Trophoblast cell (in vitro differentiated cells and primary cell): ENCODE results near the gene OPRM1.
A peak's percentile ranks its signal among the peaks of the same experiment; 100 is the strongest.
"Not testable (repeated sequence)": the region's sequence is repeated elsewhere in the genome, so short reads cannot be mapped to it uniquely, and the experiment has no call there.

Experiments
- DNase-seq, 2 donors: peaks; one replicate each; pipeline ENCODE4 v3.0.0-alpha.2; 2016
- H2AFZ ChIP-seq: 2 replicates; pipeline ENCODE4 v1.6.1; 2013; ENCODE audit warnings: low read length, moderate library complexity, mild to moderate bottlenecking; ENCODE audit not compliant: insufficient read depth, poor library complexity
- H2AK5ac ChIP-seq: 2 replicates; pipeline ENCODE4 v1.6.1; 2013; ENCODE audit warnings: mild to moderate bottlenecking, low read length
- H2BK120ac ChIP-seq: 2 replicates; pipeline ENCODE4 v1.6.1; 2013; ENCODE audit warnings: low read length, mild to moderate bottlenecking, moderate library complexity; ENCODE audit not compliant: insufficient read depth, poor library complexity
- H2BK12ac ChIP-seq: 2 replicates; pipeline ENCODE4 v1.6.1; 2013; ENCODE audit warnings: mild to moderate bottlenecking, low read length, moderate library complexity
- H2BK5ac ChIP-seq: 2 replicates; pipeline ENCODE4 v1.6.1; 2013; ENCODE audit warnings: low read length, low read depth, moderate library complexity, mild to moderate bottlenecking; ENCODE audit not compliant: poor library complexity
- H3K14ac ChIP-seq: 2 replicates; pipeline ENCODE4 v1.6.1; 2013; ENCODE audit warnings: mild to moderate bottlenecking, low read length
- H3K18ac ChIP-seq: 2 replicates; pipeline ENCODE4 v1.6.1; 2013; ENCODE audit warnings: mild to moderate bottlenecking, low read length
- H3K23ac ChIP-seq: 2 replicates; pipeline ENCODE4 v1.6.1; 2013; ENCODE audit warnings: low read length
- H3K27ac ChIP-seq: 2 replicates; pipeline ENCODE4 v1.5.1; 2013; ENCODE audit warnings: low read depth, mild to moderate bottlenecking, inconsistent platforms, low read length, moderate library complexity
- H3K27me3 ChIP-seq: 2 replicates; pipeline ENCODE4 v1.6.1; 2013; ENCODE audit warnings: inconsistent platforms, mild to moderate bottlenecking, low read length, moderate library complexity; ENCODE audit not compliant: insufficient read depth
- H3K36me3 ChIP-seq, 2 experiments: 1 replicate in 1 of 2; 2 replicates in 1 of 2; pipeline ENCODE4 v1.6.1; 2013; ENCODE audit warnings: low read length in 2 of 2, mild to moderate bottlenecking in 2 of 2, moderate library complexity in 1 of 2; ENCODE audit not compliant: insufficient read depth in 2 of 2, control insufficient read depth in 1 of 2
- H3K4ac ChIP-seq: 2 replicates; pipeline ENCODE4 v1.6.1; 2013; ENCODE audit warnings: low read depth, mild to moderate bottlenecking, low read length, moderate library complexity
- H3K4me1 ChIP-seq, 2 experiments: 1 replicate in 1 of 2; 2 replicates in 1 of 2; pipeline ENCODE4 v1.6.1; 2013; ENCODE audit warnings: low read length in 2 of 2, mild to moderate bottlenecking in 2 of 2, moderate library complexity in 1 of 2; ENCODE audit not compliant: insufficient read depth in 2 of 2, control insufficient read depth in 1 of 2
- H3K4me2 ChIP-seq: 2 replicates; pipeline ENCODE4 v1.6.1; 2013; ENCODE audit warnings: inconsistent platforms, mild to moderate bottlenecking, low read length, moderate library complexity
- H3K4me3 ChIP-seq: 2 replicates; pipeline ENCODE4 v1.5.1; 2013; ENCODE audit warnings: mild to moderate bottlenecking, low read depth, low read length, inconsistent platforms
- H3K79me1 ChIP-seq: one replicate; pipeline ENCODE4 v1.6.1; 2013; ENCODE audit warnings: low read length
- H3K79me2 ChIP-seq: 2 replicates; pipeline ENCODE4 v1.6.1; 2013; ENCODE audit warnings: low read length, mild to moderate bottlenecking; ENCODE audit not compliant: control insufficient read depth, insufficient read depth, poor library complexity
- H3K9ac ChIP-seq: 2 replicates; pipeline ENCODE4 v1.6.1; 2013; ENCODE audit warnings: mild to moderate bottlenecking, low read length
- H3K9me3 ChIP-seq: 2 replicates; pipeline ENCODE4 v1.6.1; 2013; ENCODE audit warnings: low read depth, mild to moderate bottlenecking, control low read depth, inconsistent platforms, low read length; ENCODE audit not compliant: insufficient read depth
- H4K12ac ChIP-seq: 2 replicates; pipeline ENCODE4 v1.6.1; 2013; ENCODE audit warnings: low read depth, mild to moderate bottlenecking, low read length, moderate library complexity
- H4K8ac ChIP-seq: 2 replicates; pipeline ENCODE4 v1.6.1; 2013; ENCODE audit warnings: low read depth, mild to moderate bottlenecking, low read length, moderate library complexity
- H4K91ac ChIP-seq: one replicate; pipeline ENCODE4 v1.6.1; 2013; ENCODE audit warnings: low read depth, mild to moderate bottlenecking, low read length, moderate library complexity
- WGBS: extraction: QIAGEN DNeasy Blood & Tissue Kit; methylation state at CpG from one replicate; pipeline ENCODE4 v1.1.7; 2013; ENCODE audit warnings: missing lambda C conversion rate; ENCODE audit not compliant: insufficient read length, insufficient coverage; ENCODE audit errors: extremely low coverage; 5-methylcytosine and 5-hydroxymethylcytosine counted together

OPRM1 gene

DNA sequence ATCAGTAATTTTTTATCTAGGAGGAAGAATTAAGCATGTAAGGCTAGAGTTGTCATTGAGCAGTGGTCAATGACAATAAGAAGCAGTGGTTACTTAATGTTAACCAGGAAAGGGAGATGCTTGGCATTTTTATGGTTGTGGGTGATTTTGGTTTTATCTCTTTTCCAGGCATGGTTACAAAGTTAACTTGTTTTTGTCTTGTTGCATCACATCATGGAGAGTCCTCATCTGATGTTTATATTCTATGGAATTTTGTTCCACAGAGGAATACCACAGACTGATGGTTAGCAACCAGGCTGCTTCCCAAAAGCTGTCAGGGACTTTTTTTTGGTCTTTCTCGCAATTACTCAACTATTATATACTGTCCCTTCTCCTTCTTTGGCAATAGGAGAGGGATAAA lies 32.7 kb downstream of the OPRM1 start:
- Histone ChIP-seq H4K8ac (no peak overlapping the region), H3K79me1 (no peaks in the 10 kb centered on the region), H2BK5ac (no peak overlapping the region), H3K9me3 (no peaks in the 10 kb centered on the region), H2AK5ac (no peak overlapping the region), H2AFZ (no peak overlapping the region), H3K23ac (no peak overlapping the region), H2BK120ac (no peak overlapping the region), H3K4me2 (no peak overlapping the region), H3K79me2 (no peaks in the 10 kb centered on the region), H3K4me1 (no peaks in the 10 kb centered on the region), H3K36me3 (no peaks in the 10 kb centered on the region), H3K4me3 (no peak overlapping the region), H3K9ac (no peak overlapping the region), H4K91ac (no peak overlapping the region), H3K18ac (no peak overlapping the region), H3K4ac (no peak overlapping the region), H3K27ac (no peak overlapping the region), H3K27me3 (no peaks in the 10 kb centered on the region), H3K14ac (no peak overlapping the region), H4K12ac (no peak overlapping the region), H2BK12ac (no peak overlapping the region)
- no CpG with 5 or more reads among the region's 1 CpG for WGBS
- no peak for DNase-seq

DNA sequence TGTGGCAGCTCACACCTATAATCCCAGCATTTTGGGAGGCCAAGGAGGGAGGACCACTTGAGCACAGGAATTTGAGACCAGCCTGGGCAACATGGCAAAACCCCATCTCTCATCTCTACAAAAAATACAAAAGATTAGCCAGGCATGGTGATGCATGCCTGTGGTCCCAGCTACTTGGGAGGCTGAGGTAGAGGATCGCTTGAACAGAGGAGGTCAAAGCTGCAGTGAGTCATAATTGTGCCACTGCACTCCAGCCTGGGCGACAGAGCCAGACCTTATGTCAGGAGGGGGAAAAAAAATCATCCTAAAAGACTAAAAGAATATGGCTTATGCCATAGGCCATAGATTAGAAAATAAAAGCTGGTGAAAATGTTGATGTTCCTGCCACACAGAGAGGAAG lies 39.6 kb downstream of the OPRM1 start:
- not testable (repeated sequence) for H3K18ac ChIP-seq, H3K23ac ChIP-seq, H3K4me2 ChIP-seq, H4K91ac ChIP-seq, H2AK5ac ChIP-seq, H3K4me1 ChIP-seq, H3K79me1 ChIP-seq, H2BK12ac ChIP-seq, H3K4me3 ChIP-seq, H3K14ac ChIP-seq, H2AFZ ChIP-seq, H2BK120ac ChIP-seq, H3K36me3 ChIP-seq, H3K79me2 ChIP-seq, H3K4ac ChIP-seq, H2BK5ac ChIP-seq, H4K8ac ChIP-seq, H3K9ac ChIP-seq, H3K9me3 ChIP-seq, H3K27ac ChIP-seq, H4K12ac ChIP-seq, H3K27me3 ChIP-seq
- WGBS: no CpG with 5 or more reads among the region's 2 CpGs
- DNase-seq: peak in 1 of 2 donors; percentile 25

DNA sequence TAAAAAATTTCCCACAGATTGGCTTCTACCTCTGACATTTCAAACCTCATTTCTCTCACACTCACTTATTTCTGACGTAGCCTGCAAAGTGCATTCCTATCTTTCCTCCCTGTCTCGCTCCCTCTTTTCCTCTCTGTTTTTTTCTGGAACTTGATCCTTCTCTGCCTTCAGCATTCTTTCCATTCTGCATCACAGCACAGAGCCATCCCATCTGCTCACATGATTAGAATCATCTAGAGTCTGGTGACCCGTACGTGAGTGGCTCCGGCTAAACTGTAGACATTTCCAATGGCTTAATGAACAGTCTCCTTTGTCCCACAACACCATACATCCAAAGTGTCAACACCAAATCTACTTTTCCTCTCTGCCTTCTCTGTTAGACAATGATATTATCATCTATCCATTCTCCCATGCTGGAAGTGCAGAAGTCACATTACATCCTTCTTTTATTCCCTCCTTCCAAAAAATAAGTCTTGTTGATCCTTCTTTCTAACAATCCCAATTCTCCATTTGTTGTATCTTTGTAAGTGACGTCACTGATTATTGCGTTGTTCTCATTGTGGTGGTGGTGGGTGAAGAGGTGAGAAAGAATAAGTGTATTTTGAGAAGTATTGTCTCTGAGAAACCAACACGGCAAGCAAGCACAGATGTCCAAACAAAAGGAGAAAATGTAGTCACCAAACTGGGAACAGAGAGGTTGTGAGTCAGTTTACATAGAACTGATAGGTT lies 41.6 kb downstream of the OPRM1 start:
- Histone ChIP-seq H3K27ac (no peak overlapping the region), H2AK5ac (no peak overlapping the region), H3K14ac (no peak overlapping the region), H3K27me3 (no peaks in the 10 kb centered on the region), H3K4me3 (no peak overlapping the region), H2AFZ (no peak overlapping the region), H2BK120ac (no peak overlapping the region), H3K79me2 (no peaks in the 10 kb centered on the region), H3K4ac (no peak overlapping the region), H4K12ac (no peak overlapping the region), H2BK12ac (no peak overlapping the region), H3K79me1 (no peaks in the 10 kb centered on the region), H2BK5ac (no peak overlapping the region), H3K4me2 (no peak overlapping the region), H3K9me3 (no peaks in the 10 kb centered on the region), H3K18ac (no peak overlapping the region), H4K8ac (no peak overlapping the region), H3K36me3 (no peaks in the 10 kb centered on the region), H3K9ac (no peak overlapping the region), H3K23ac (no peak overlapping the region), H3K4me1 (no peaks in the 10 kb centered on the region), H4K91ac (no peak overlapping the region)
- no CpG with 5 or more reads among the region's 8 CpGs for WGBS
- peak; percentile 7 to 70 for DNase-seq

DNA sequence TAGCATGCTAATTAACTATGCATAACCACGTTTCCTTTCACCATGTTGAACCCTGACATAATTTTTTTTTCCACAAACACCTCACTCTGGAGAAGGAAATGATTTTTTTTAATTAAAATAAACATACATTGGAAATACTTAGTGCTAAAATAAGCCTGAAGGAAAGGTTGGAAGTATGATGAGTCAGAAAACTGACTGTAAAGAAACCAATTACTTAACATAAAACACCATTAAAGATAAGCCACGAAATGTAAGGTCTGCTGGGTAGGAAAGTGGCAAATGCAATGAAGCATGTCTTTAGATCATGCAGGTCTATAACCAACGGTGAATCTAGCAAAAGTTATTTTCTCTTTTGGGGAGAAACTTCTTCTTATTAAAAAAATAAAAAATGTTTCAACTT lies 47.5 kb downstream of the OPRM1 start:
- no peak overlapping the region for H2AK5ac ChIP-seq
- WGBS: no CpG with 5 or more reads among the region's 3 CpGs

More for the DNA sequence above, 47.5 kb downstream of the OPRM1 start:
- H2BK12ac ChIP-seq: no peak overlapping the region
- H3K36me3 ChIP-seq: no peaks in the 10 kb centered on the region
- DNase-seq: no peak
- H3K79me2 ChIP-seq: no peaks in the 10 kb centered on the region
- no peak overlapping the region for H3K27ac ChIP-seq
- no peak overlapping the region for H3K9ac ChIP-seq
- no peak overlapping the region for H3K18ac ChIP-seq
- H2BK120ac ChIP-seq: no peak overlapping the region
- H3K23ac ChIP-seq: no peak overlapping the region
- H3K79me1 ChIP-seq: no peaks in the 10 kb centered on the region
- no peak overlapping the region for H4K8ac ChIP-seq
- H3K4me1 ChIP-seq: no peaks in the 10 kb centered on the region
- H4K91ac ChIP-seq: no peak overlapping the region
- no peak overlapping the region for H2BK5ac ChIP-seq
- no peak overlapping the region for H4K12ac ChIP-seq
- H2AFZ ChIP-seq: no peak overlapping the region
- H3K4me2 ChIP-seq: no peak overlapping the region
- no peak overlapping the region for H3K4me3 ChIP-seq
- no peak overlapping the region for H3K14ac ChIP-seq
- H3K4ac ChIP-seq: no peak overlapping the region
- peaks cover 2% of the 10 kb centered on the region for H3K9me3 ChIP-seq
- no peaks in the 10 kb centered on the region for H3K27me3 ChIP-seq
